Endothelial cell of umbilical vein (primary cell): Measurements from ENCODE around the gene MEIG1. TPM values are rescaled to one million over a fixed set of nuclear protein-coding genes. Genes with fewer than 3 reads are reported as not detected.

Source experiments
- BruUV-seq: library from RNA; stranded (reverse); fragments of 400-500 nt; replicated peaks from 2 replicates; lab custom pipeline; 2021; lab: Mats Ljungman, UMichigan
- CTCF ChIA-PET: fragments of 300-600, 350-600 bp; sonication (Branson Sonifier 250); formaldehyde crosslinking; loops from one replicate; lab custom pipeline; 2021; ENCODE audit warnings: antibody characterized with exemption, inconsistent platforms; lab: Charles Lee
- POLR2A ChIA-PET: fragments of 300-600, 350-600 bp; sonication (Branson Sonifier 250); formaldehyde crosslinking; loops from one replicate; lab custom pipeline; 2021; ENCODE audit warnings: antibody characterized with exemption, inconsistent platforms; lab: Charles Lee
- DNase-seq: peaks from one replicate; pipeline ENCODE4 v3.0.0-alpha.2; 2011; ENCODE audit warnings: low read depth, low spot score
- FAIRE-seq: peaks from 2 replicates; lab custom pipeline; 2011; peaks lifted over from hg19 to GRCh38; lab: Jason Lieb, UNC
- H2AFZ ChIP-seq: 2 replicates; pipeline ENCODE4 v1.6.0; 2012; ENCODE audit warnings: low read depth, low read length, control low read depth, inconsistent platforms
- H3K27ac ChIP-seq: 2 replicates; pipeline ENCODE4 v1.5.1; 2011; ENCODE audit warnings: low read depth, mild to moderate bottlenecking, control low read depth, low read length, moderate library complexity; ENCODE audit not compliant: insufficient read depth
- H3K27me3 ChIP-seq, 2 experiments: 2 replicates each; pipeline versions ENCODE4 v1.6.0 to v1.6.1; 2011; ENCODE audit warnings: low read length in 2 of 2, mixed read lengths in 1 of 2; ENCODE audit not compliant: control insufficient read depth in 2 of 2, insufficient read depth in 2 of 2
- H3K36me3 ChIP-seq, 2 experiments: 2 replicates in 1 of 2; 3 replicates in 1 of 2; pipeline ENCODE4 v1.5.1; 2011; ENCODE audit warnings: low read length in 2 of 2, mild to moderate bottlenecking in 1 of 2, moderate library complexity in 1 of 2; ENCODE audit not compliant: control insufficient read depth in 2 of 2, insufficient read depth in 2 of 2; ENCODE audit errors: extremely low read depth in 1 of 2
- H3K4me1 ChIP-seq: 3 replicates; pipeline ENCODE4 v1.5.1; 2011; ENCODE audit warnings: mild to moderate bottlenecking, low read length; ENCODE audit not compliant: control insufficient read depth, insufficient read depth; ENCODE audit errors: extremely low read depth
- H3K4me2 ChIP-seq: 2 replicates; pipeline ENCODE4 v1.6.1; 2011; ENCODE audit warnings: low read length, control low read depth, mixed read lengths; ENCODE audit not compliant: insufficient read depth
- H3K4me3 ChIP-seq, 3 experiments: fragments of 200-600 bp in 1 of 3; sonication (generic), shearing (Covaris generic) in 1 of 3; replicated peaks in 1 of 3; 2 replicates each; pipeline ENCODE4 v1.5.1; 2011 to 2016; ENCODE audit warnings: control low read depth in 3 of 3, low read length in 3 of 3, mild to moderate bottlenecking in 2 of 3, inconsistent platforms in 1 of 3, low read depth in 1 of 3, moderate library complexity in 1 of 3; ENCODE audit not compliant: insufficient read depth in 1 of 3
- H3K79me2 ChIP-seq: 2 replicates; pipeline ENCODE4 v1.6.0; 2012; ENCODE audit warnings: low read length, inconsistent platforms; ENCODE audit not compliant: control insufficient read depth, insufficient read depth
- H3K9ac ChIP-seq: replicated peaks from 2 replicates; pipeline ENCODE3; 2011; ENCODE audit warnings: low read length, control low read depth; ENCODE audit not compliant: insufficient read depth; ENCODE audit errors: extremely low read depth
- H3K9me1 ChIP-seq: replicated peaks from 3 replicates; pipeline ENCODE4 v1.6.0; 2011; ENCODE audit warnings: mild to moderate bottlenecking, low read length; ENCODE audit not compliant: control insufficient read depth, insufficient read depth; ENCODE audit errors: extremely low read depth
- H3K9me3 ChIP-seq: replicated peaks from 2 replicates; pipeline ENCODE4 v1.5.1; 2012; ENCODE audit warnings: low read length, inconsistent platforms; ENCODE audit not compliant: control insufficient read depth, insufficient read depth
- H4K20me1 ChIP-seq: replicated peaks from 2 replicates; pipeline ENCODE3; 2011; ENCODE audit warnings: mild to moderate bottlenecking, low read length; ENCODE audit not compliant: control insufficient read depth, insufficient read depth; ENCODE audit errors: extremely low read depth
- CTCF ChIP-seq, 2 donors: IDR thresholded peaks; 1 replicate in 1 of 2; 2 replicates in 1 of 2; pipeline ENCODE4 v1.5.1; 2011; ENCODE audit warnings: low read length in 2 of 2, mild to moderate bottlenecking in 2 of 2, moderate library complexity in 2 of 2, control low read depth in 1 of 2, inconsistent platforms in 1 of 2, low read depth in 1 of 2; ENCODE audit not compliant: insufficient read depth in 1 of 2; ENCODE audit errors: extremely low read depth in 1 of 2
- EZH2 ChIP-seq: IDR thresholded peaks from 2 replicates; pipeline ENCODE4 v1.6.1; 2012; ENCODE audit warnings: borderline replicate concordance, low read depth, mild to moderate bottlenecking, moderate library complexity, low read length, inconsistent platforms; ENCODE audit not compliant: severe bottlenecking
- FOS ChIP-seq: IDR thresholded peaks from 2 replicates; pipeline ENCODE4 v1.6.1; 2011; ENCODE audit warnings: mild to moderate bottlenecking, low read length, moderate library complexity, borderline replicate concordance; ENCODE audit not compliant: insufficient read depth
- GATA2 ChIP-seq: IDR thresholded peaks from 2 replicates; pipeline ENCODE4 v1.7.0; 2011; ENCODE audit warnings: low read depth, mild to moderate bottlenecking, moderate library complexity, mixed read lengths, low read length; ENCODE audit not compliant: insufficient read length, insufficient read depth
- JUN ChIP-seq: IDR thresholded peaks from 2 replicates; pipeline ENCODE4 v1.6.1; 2011; ENCODE audit warnings: borderline replicate concordance, low read depth; ENCODE audit not compliant: insufficient read length, insufficient read depth
- MAX ChIP-seq: IDR thresholded peaks from 2 replicates; pipeline ENCODE4 v1.6.1; 2011; ENCODE audit not compliant: insufficient read depth, insufficient read length
- MYC ChIP-seq: IDR thresholded peaks from one replicate; pipeline ENCODE4 v1.6.1; 2011; ENCODE audit warnings: mild to moderate bottlenecking, low read depth, low read length
- POLR2A ChIP-seq: IDR thresholded peaks from 2 replicates; pipeline ENCODE4 v1.6.1; 2012; ENCODE audit warnings: low read depth, mild to moderate bottlenecking, control low read depth, low read length
- POLR2AphosphoS5 ChIP-seq: IDR thresholded peaks from 2 replicates; pipeline ENCODE4 v1.6.1; 2012; ENCODE audit warnings: low read depth, mild to moderate bottlenecking, control low read depth, low read length, moderate library complexity; ENCODE audit not compliant: insufficient read depth
- dilution Hi-C: fragments of 300-500 bp; cut with MboI; formaldehyde crosslinking; loops from one replicate; pipeline ENCODE4 v1.15.0; 2019; ENCODE audit warnings: low sequenced_read_pairs; ENCODE audit not compliant: extremely low pct_ligation_motif_present
- intact Hi-C: fragments of 100-400 bp; cut with micrococcal nuclease; formaldehyde crosslinking; loops from one replicate; pipeline ENCODE4 v1.10.0; 2022
- polyA plus RNA-seq, 4 experiments: library from polyadenylated mRNA; depleted of rRNA in 3 of 4; stranded (reverse) in 3 of 4; unstranded in 1 of 4; fragments of >200 nt; gene quantifications; 2 replicates each; pipeline versions ENCODE4 v1.2.1 to v1.2.3, GENCODE V29; 2011 to 2012; ENCODE audit warnings: missing spikeins in 1 of 4
- total RNA-seq: library from RNA; stranded (reverse); gene quantifications from 2 replicates; pipeline ENCODE4 v1.2.3, GENCODE V29; 2021

Gene MEIG1
- total and polyA plus RNA-seq, 2 donors (not counting 3 experiments of a cell fraction or from before 2014, with no cell fraction given) = 0.23 TPM; not detected in 1

DNA sequence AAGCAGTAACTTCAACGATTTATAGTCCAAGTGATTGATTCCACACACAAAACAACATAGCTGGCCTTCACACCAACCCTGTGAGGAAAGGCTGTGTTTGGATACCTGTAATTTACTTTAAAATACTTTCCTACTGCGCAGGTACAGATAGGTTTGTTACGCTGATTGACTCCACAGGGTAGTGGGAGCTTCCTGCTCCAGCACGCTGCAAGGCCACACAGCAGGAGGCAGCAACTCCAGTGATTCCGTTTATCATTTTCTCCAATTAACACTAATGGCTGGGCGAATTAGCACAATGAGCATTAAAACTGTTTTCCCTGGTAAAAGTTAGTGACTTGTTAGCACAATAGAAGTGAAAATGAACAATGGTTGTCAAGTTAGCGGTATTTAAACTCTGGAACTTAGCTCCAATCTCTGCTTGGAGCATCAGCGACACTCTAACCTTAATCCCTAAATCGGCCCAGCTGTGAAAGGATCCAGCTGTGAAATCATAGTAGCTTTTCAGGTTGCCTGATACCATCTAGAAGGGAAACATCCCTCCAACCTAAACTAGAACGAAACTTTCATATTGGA, 6.3 kb upstream of the MEIG1 start:
- TF ChIP-seq POLR2A (peak; percentile 0), MYC (no peak), MAX (no peak)
- Histone ChIP-seq H3K4me1 (peaks cover 15% of the 10 kb centered on the region), H3K79me2 (peaks cover 43% of the 10 kb centered on the region), H3K9me1 (no peaks in the 10 kb centered on the region), H3K27me3 (no peaks in the 10 kb centered on the region), H3K4me3 (peak overlapping the region; percentile 48 to 73 (median 69)), H4K20me1 (no peaks in the 10 kb centered on the region), H3K4me2 (peak overlapping the region; percentile 79), H2AFZ (peak overlapping the region; percentile 78), H3K27ac (peak overlapping the region; percentile 79), H3K36me3 (no peaks in the 10 kb centered on the region), H3K9me3 (no peaks in the 10 kb centered on the region), H3K9ac (peak overlapping the region; percentile 59)
- intact Hi-C loops = loop anchor here (5.0 to 10.0 kb wide), 2 partner anchors 348 to 419 kb away; partner anchors contain the start of gene FAM171A1
- CTCF ChIA-PET = interaction anchor here (0.8 to 2.3 kb wide), 13 partner anchors 9 to 418 kb away, joined by 3 to 11 read pairs (median 4); partner anchors contain the start of genes FAM171A1 and SUV39H2
- dilution Hi-C loops = no loop called here
- FAIRE-seq (peak; percentile 76), DNase-seq (no peak)
- TSS peak; percentile 39 for BruUV-seq
- POLR2A ChIA-PET = interaction anchor here (0.9 kb wide), 1 partner anchor 115 kb away, joined by 6 read pairs; the partner anchor contains the start of genes CDNF, HSPA14 and MSANTD7

DNA sequence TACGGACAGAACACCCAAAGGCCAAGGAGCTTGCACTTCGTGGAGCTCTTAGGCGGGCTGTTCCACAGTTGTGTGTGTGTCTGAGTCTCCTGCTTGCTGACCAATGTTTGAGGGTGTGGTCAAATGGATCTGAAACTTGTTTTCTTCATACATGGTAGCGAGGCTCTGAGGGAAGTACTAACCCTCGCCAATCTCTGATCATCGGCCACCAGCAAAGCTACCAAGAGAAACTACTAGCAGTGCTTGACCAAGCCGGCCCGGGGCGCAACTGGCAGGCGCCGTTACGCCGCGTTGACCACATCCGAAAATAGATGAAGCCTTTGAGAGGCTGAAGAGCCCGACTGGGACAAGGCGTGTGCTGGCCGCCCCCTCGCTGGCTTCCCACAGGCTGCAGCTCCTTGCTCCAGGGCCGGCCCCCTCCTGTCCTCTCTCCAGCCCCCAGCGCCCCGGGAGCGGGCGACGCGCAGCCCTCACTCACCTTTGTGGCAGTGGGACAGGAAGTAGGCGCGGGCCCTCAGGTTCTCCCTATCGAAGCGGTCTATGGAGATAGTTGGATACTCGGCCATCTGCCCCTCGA, 5.7 kb upstream of the MEIG1 start:
- dilution Hi-C loops = no loop called here
- no TSS peak for BruUV-seq
- DNase-seq = peak; percentile 62

More for the DNA sequence above, 5.7 kb upstream of the MEIG1 start:
- Histone ChIP-seq H3K4me1 (peaks cover 15% of the 10 kb centered on the region), H2AFZ (peak overlapping the region; percentile 78), H3K9ac (peak overlapping the region; percentile 59), H3K79me2 (peaks cover 41% of the 10 kb centered on the region), H3K27me3 (no peaks in the 10 kb centered on the region), H3K9me3 (no peaks in the 10 kb centered on the region), H4K20me1 (no peaks in the 10 kb centered on the region), H3K36me3 (no peaks in the 10 kb centered on the region), H3K9me1 (no peaks in the 10 kb centered on the region), H3K4me3 (peak overlapping the region; percentile 48 to 73 (median 69)), H3K4me2 (peak overlapping the region; percentile 79), H3K27ac (peak overlapping the region; percentile 79)
- POLR2A ChIA-PET = interaction anchor here (0.9 kb wide), 1 partner anchor 116 kb away, joined by 6 read pairs; the partner anchor contains the start of genes CDNF, HSPA14 and MSANTD7
- intact Hi-C loops = loop anchor here (5.0 to 10.0 kb wide), 2 partner anchors 349 to 419 kb away; partner anchors contain the start of gene FAM171A1
- CTCF ChIA-PET = interaction anchor here (0.8 to 2.3 kb wide), 13 partner anchors 8 to 417 kb away, joined by 3 to 11 read pairs (median 4); partner anchors contain the start of genes FAM171A1 and SUV39H2
- FAIRE-seq = no peak
- no peak for TF ChIP-seq POLR2AphosphoS5
- no peak for TF ChIP-seq MYC
- TF ChIP-seq CTCF (IDR thresholded peaks at IDR 0.05; ENCODE audit: extremely low read depth in 1 of 2, insufficient read depth in 1 of 2, low read depth in 1 of 2, low read length in 2 of 2) = peak in 1 of 2 donors; percentile 20
- TF ChIP-seq JUN = no peak
- TF ChIP-seq POLR2A = peak; percentile 2
- no peak for TF ChIP-seq EZH2
- TF ChIP-seq MAX = no peak
- no peak for TF ChIP-seq GATA2
- TF ChIP-seq FOS = no peak
